Measurements from ENCODE around the gene THSD7A.

The THSD7A gene

GRCh38 chr7:11331128-11332102 is 500.6 kb downstream of the THSD7A start:
- no peak for DNase-seq (ENCODE audit: low read depth)

GRCh38 chr7:11330717-11331116 is 501.3 kb downstream of the THSD7A start:
- no peak for DNase-seq (ENCODE audit: low read depth)

- DNase-seq (ENCODE audit: low read depth): no peak
Measured at GRCh38 chr7:11330208-11330607, 501.8 kb downstream of the THSD7A start.

GRCh38 chr7:11329626-11330025 is 502.4 kb downstream of the THSD7A start:
- DNase-seq (ENCODE audit: low read depth): no peak

- no peak for DNase-seq (ENCODE audit: low read depth)
Measured at GRCh38 chr7:11328309-11328708, 503.7 kb downstream of the THSD7A start.

GRCh38 chr7:11327633-11328032 is 504.4 kb downstream of the THSD7A start:
- no peak for DNase-seq (ENCODE audit: low read depth)

All from non-pigmented ciliary epithelial cell (primary cell).